Panc1 (cell line): ENCODE measurements around the gene DNMT3A.

Experiments used
- POLR2AphosphoS5 ChIP-seq: IDR thresholded peaks from 2 replicates; pipeline ENCODE4 v1.6.1; 2012; ENCODE audit warnings: mild to moderate bottlenecking, low read depth, low read length, moderate library complexity
- REST ChIP-seq, 2 experiments: IDR thresholded peaks; 2 replicates each; pipeline ENCODE4 v1.6.1; 2011 to 2012; ENCODE audit warnings: low read depth in 2 of 2, control low read depth in 1 of 2, low read length in 1 of 2, mild to moderate bottlenecking in 1 of 2, moderate library complexity in 1 of 2; ENCODE audit not compliant: insufficient read depth in 1 of 2
- SIN3A ChIP-seq: IDR thresholded peaks from 2 replicates; pipeline ENCODE4 v1.6.1; 2012; ENCODE audit warnings: low read depth, mild to moderate bottlenecking, low read length, moderate library complexity, borderline replicate concordance; ENCODE audit not compliant: insufficient read depth
- TCF7L2 ChIP-seq: IDR thresholded peaks from 2 replicates; pipeline ENCODE4 v1.6.1; 2011; ENCODE audit warnings: mild to moderate bottlenecking, low read depth, low read length, inconsistent platforms
- TF ChIP-seq, protein P1 (sequence below): fragments of 450-650 bp; IDR thresholded peaks from 2 replicates; pipeline ENCODE4 v1.5.1; 2017; ENCODE audit warnings: mild to moderate bottlenecking

DNA sequence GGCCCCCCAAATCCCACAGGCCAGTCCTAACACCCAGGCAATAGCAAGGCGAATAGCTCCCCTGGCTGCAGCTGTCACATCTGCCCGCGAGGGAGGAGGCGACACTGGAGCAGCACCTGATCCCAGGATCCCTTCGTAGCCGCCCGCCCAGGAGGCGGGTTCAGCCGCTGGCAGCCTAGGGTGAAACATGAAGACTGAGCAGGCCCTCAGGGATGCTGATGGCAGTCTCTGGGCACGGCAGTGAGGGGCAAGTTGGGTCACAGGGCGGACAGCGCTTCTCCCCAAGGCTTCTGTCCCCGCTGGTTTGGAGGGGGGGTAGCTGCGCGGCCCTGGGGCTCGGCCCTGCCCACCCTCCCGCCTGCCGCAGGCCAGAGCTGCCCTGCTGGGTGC lies 1.9 kb downstream of the DNMT3A start:
- TF ChIP-seq, protein P1, sequence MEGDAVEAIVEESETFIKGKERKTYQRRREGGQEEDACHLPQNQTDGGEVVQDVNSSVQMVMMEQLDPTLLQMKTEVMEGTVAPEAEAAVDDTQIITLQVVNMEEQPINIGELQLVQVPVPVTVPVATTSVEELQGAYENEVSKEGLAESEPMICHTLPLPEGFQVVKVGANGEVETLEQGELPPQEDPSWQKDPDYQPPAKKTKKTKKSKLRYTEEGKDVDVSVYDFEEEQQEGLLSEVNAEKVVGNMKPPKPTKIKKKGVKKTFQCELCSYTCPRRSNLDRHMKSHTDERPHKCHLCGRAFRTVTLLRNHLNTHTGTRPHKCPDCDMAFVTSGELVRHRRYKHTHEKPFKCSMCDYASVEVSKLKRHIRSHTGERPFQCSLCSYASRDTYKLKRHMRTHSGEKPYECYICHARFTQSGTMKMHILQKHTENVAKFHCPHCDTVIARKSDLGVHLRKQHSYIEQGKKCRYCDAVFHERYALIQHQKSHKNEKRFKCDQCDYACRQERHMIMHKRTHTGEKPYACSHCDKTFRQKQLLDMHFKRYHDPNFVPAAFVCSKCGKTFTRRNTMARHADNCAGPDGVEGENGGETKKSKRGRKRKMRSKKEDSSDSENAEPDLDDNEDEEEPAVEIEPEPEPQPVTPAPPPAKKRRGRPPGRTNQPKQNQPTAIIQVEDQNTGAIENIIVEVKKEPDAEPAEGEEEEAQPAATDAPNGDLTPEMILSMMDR = no peak
- TF ChIP-seq SIN3A (no peak), POLR2AphosphoS5 (no peak), TCF7L2 (no peak), REST (IDR thresholded peaks at IDR 0.05; ENCODE audit: insufficient read depth in 1 of 2, low read depth in 2 of 2, low read length in 1 of 2) (no peak)
